ENCODE data around the gene TSPO2.
"Not testable (repeated sequence)": the region's sequence is repeated elsewhere in the genome, so short reads cannot be mapped to it uniquely, and the experiment has no call there.

TSPO2 gene, protein sequence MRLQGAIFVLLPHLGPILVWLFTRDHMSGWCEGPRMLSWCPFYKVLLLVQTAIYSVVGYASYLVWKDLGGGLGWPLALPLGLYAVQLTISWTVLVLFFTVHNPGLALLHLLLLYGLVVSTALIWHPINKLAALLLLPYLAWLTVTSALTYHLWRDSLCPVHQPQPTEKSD

GRCh38 chr6:41042226-41043055 is at the start of gene TSPO2:
TSS of gene TSPO2 (plus strand) at chr6:41042467. CDS start at chr6:41042986, 519 bp downstream.
- no peak for DNase-seq

DNA sequence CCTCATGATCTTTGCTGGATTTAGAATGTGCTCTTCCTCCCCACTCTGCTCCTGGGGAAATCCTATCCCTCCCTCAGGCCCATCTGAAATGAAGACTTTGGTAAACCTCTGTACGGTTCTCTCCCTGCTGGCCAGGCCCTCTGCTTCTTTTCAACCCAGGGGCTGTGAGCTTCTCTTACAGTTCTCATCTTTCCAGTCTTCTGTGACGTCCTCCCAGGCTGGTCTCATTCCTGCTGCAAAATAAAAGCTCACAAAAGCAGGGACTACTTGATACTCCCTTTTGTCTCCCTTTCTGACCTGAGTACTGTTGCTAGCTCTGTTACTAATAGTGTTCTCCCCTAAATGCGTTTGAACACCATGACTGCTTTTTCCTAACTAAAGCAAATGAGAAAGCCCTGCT is 49.5 kb upstream of the TSPO2 start:
- DNase-seq = no peak

GRCh38 chr6:40996591-40997233 is 45.6 kb upstream of the TSPO2 start:
- DNase-seq = no peak

- peak; percentile 42 for DNase-seq
Measured at GRCh38 chr6:40997234-40997957, 44.9 kb upstream of the TSPO2 start.

- DNase-seq = no peak
Measured at GRCh38 chr6:40998661-40999060, 43.6 kb upstream of the TSPO2 start.

GRCh38 chr6:40999569-40999968 is 42.7 kb upstream of the TSPO2 start:
- no peak for DNase-seq

GRCh38 chr6:41000248-41000647 is 42.0 kb upstream of the TSPO2 start:
- DNase-seq = no peak

DNA sequence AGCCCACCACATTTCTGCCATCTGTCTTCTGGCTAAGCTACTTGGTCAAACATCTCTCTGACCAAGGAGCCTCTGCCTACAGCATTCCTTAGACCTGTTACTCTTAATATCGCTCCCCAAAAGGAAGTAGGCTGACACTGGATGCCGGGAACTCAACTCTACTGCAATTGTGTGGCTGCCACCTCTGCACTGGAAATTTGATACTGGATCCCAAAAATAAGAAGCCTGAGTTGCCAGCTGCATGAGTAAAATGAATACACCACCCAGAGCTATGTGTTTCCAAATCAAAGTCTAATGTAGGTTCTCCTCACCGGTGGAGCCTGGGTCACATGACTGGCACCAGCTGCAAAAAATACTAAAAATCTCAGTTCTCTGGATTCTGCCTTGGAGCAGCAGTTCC is 40.1 kb upstream of the TSPO2 start:
- no peak for DNase-seq

- not testable (repeated sequence) for DNase-seq
Measured at GRCh38 chr6:41006217-41006616, 36.0 kb upstream of the TSPO2 start.

GRCh38 chr6:41006980-41007379 is 35.3 kb upstream of the TSPO2 start:
- not testable (repeated sequence) for DNase-seq

- no peak for DNase-seq
Measured at GRCh38 chr6:41008011-41008410, 34.3 kb upstream of the TSPO2 start.

- DNase-seq = no peak
Measured at GRCh38 chr6:41009669-41010068, 32.6 kb upstream of the TSPO2 start.

GRCh38 chr6:41011673-41012072 is 30.6 kb upstream of the TSPO2 start:
- DNase-seq = no peak

DNA sequence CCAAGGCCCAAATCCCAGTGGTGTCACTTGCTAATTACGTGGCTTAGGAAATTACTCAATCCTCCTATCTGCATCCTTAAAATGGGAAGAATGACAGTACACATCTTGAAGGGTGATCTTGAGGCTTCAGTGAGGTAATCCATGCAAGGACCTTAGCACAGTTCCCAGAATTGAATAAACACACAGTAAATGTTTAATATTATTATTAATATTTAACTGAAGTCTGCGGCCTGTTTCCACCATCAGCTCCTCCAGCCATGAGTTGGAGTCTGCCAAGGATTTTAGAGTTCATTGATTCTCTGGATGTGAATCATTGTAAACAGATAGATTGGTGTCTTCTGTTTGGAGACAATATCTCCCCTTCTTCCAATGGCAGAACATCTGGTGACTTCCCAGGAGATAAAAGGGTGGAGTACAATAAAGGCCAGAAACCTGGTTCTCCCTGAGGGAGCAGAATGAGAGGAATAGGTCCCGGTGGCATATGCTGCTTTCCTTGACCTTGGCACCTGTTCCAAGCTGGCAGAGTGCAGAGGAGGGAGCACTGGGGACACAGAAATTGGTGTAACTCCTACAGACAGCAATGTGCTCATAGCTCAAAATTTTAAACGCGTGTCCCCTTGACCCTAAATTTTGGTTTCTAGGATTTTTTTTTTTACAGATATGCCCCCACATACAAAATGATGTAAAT is 28.7 kb upstream of the TSPO2 start:
- DNase-seq = peak; percentile 64

GRCh38 chr6:41014780-41015179 is 27.5 kb upstream of the TSPO2 start:
- no peak for DNase-seq

DNA sequence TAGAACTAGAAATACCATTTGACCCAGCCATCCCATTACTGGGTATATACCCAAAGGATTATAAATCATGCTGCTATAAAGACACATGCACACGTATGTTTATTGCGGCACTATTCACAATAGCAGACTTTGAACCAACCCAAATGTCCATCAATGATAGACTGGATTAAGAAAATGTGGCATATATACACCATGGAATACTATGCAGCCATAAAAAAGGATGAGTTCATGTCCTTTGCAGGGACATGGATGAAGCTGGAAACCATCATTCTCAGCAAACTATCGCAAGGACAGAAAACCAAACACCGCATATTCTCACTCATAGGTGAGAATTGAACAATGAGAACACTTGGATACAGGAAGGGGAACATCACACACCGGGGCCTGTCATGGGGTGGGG is 26.4 kb upstream of the TSPO2 start:
- DNase-seq = not testable (repeated sequence)

- no peak for DNase-seq
Measured at GRCh38 chr6:41017663-41018062, 24.6 kb upstream of the TSPO2 start.

GRCh38 chr6:41021832-41022231 is 20.4 kb upstream of the TSPO2 start:
- DNase-seq = peak; percentile 24

DNA sequence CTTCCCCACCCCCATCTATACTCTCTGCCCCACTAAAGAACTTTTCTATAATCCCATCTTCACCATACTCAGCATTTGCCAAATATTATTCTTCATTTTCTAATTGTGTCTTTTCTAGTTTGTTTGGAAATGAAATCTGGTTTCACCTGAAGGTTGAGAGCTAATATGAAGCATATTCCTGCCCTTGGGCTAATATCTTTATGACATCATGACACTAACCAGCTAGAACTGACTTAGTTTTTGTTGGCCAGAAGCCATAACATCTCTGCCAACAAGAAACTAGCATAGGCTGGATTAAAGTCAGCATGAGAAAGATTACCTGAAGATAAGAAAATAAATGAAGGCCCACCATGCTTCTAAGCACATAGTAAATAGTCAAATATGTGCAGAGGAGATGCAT is 20.0 kb upstream of the TSPO2 start:
- no peak for DNase-seq

GRCh38 chr6:41023114-41023513 is 19.2 kb upstream of the TSPO2 start:
- DNase-seq = no peak

DNA sequence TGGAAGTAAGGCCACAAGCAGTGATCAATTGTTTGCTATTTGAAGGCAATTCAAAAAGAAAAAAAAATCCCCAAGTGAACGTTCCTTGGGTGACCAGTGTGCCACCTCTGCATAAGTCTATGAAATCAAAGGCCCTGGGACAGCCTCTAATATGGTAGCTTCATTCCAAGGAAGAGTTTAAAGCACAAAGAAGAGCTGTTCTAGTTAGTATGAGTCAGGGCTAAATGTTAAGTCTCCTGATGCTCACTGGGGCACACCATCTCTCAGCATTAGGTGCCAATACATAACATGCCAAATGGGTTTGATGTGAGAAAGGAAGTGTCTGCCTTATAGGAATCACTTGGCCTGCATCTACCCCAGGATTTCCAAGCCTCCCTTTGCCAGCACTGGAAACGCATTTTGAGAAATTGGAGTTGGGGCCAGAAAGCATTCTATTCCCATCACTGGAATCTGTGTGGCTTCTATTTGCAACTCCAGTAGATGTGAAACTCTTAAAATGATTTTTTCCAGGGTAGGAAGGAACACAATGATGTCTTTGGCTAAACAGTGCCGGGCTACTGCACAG is 16.2 kb upstream of the TSPO2 start:
- peak; percentile 37 for DNase-seq

DNA sequence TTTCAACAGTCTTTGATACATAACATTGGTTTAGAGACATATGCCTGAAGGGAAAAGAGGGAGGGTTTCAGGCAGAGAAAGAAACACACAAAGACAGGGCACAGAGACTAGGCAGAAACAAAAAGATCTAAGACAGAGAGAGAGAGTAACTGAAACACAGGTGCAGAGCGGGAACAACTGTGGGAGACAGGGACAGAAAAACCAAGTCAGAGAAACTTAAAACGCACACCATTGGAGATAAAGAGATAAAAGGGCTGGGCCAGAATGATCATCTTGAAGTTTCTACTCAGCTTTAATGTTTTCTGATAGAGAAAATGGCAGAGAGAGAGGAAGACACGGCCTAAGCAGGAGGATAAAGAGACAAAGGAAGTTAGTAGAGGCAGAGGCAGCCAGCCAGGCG is 15.0 kb upstream of the TSPO2 start:
- DNase-seq = no peak
